GM21360 (cell line): ENCODE measurements around the gene ZNF48.
A peak's percentile ranks its signal among the peaks of the same experiment; 100 is the strongest.

Experiments
- ATAC-seq: cut with Tn5 transposase; IDR thresholded peaks from one replicate; pipeline ENCODE4 v1.9.1; 2021; ENCODE audit warnings: mild to moderate bottlenecking, moderate library complexity; ENCODE audit not compliant: unreplicated experiment

The ZNF48 gene

GRCh38 chr16:30401768-30402425 is 6.7 kb downstream of the ZNF48 start:
- ATAC-seq, result no peak

- ATAC-seq, result no peak
These were observed 11.5 kb downstream of the ZNF48 start for GRCh38 chr16:30406795-30407101.

- peak; percentile 71 for ATAC-seq
These were observed 12.0 kb downstream of the ZNF48 start, which contains the start of gene ZNF771 for GRCh38 chr16:30407102-30407803. Gene ZNF771 (plus strand): TSS chr16:30407606. CDS start chr16:30408054, 448 bp downstream.

- no peak for ATAC-seq
These were observed 12.7 kb downstream of the ZNF48 start for GRCh38 chr16:30407804-30408534.

GRCh38 chr16:30409125-30410060 is 14.2 kb downstream of the ZNF48 start:
- no peak for ATAC-seq

GRCh38 chr16:30413112-30413806 is 18.0 kb downstream of the ZNF48 start:
- no peak for ATAC-seq

- no peak for ATAC-seq
These were observed 18.9 kb downstream of the ZNF48 start for GRCh38 chr16:30414159-30414558.

- ATAC-seq, result no peak
These were observed 20.9 kb downstream of the ZNF48 start for GRCh38 chr16:30416047-30416603.

- ATAC-seq, result no peak
These were observed 21.7 kb downstream of the ZNF48 start for GRCh38 chr16:30416624-30417528.

- peak; percentile 80 for ATAC-seq
These were observed 22.5 kb downstream of the ZNF48 start for GRCh38 chr16:30417529-30418349.

- no peak for ATAC-seq
These were observed 23.3 kb downstream of the ZNF48 start for GRCh38 chr16:30418350-30419181.

GRCh38 chr16:30421010-30421409 is 25.8 kb downstream of the ZNF48 start:
- no peak for ATAC-seq

GRCh38 chr16:30428055-30428454 is 32.8 kb downstream of the ZNF48 start:
- ATAC-seq, result no peak

GRCh38 chr16:30429418-30429677 is 34.1 kb downstream of the ZNF48 start:
- no peak for ATAC-seq

GRCh38 chr16:30429678-30430427 is 34.6 kb downstream of the ZNF48 start, which contains the start of gene DCTPP1:
Gene DCTPP1 (minus strand): TSS chr16:30430030. CDS start chr16:30429980, 50 bp downstream.
- peak; percentile 96 for ATAC-seq

GRCh38 chr16:30430428-30430970 is 35.3 kb downstream of the ZNF48 start:
- peak; percentile 5 for ATAC-seq
